GM19025 (cell line): ENCODE results near the gene CEP192.
"Not testable (repeated sequence)": the region's sequence is repeated elsewhere in the genome, so short reads cannot be mapped to it uniquely, and the experiment has no call there.

ENCODE experiments used
- ATAC-seq: cut with Tn5 transposase; IDR thresholded peaks from one replicate; pipeline ENCODE4 v1.9.1; 2021; ENCODE audit warnings: mild to moderate bottlenecking, low read depth, moderate library complexity; ENCODE audit not compliant: unreplicated experiment

CEP192 gene

GRCh38 chr18:12990967-12991820, at the start of gene CEP192:
Gene CEP192 (plus strand): TSS chr18:12991362. CDS start chr18:12999425, 8,063 bp downstream.
- ATAC-seq = peak; percentile 88

DNA sequence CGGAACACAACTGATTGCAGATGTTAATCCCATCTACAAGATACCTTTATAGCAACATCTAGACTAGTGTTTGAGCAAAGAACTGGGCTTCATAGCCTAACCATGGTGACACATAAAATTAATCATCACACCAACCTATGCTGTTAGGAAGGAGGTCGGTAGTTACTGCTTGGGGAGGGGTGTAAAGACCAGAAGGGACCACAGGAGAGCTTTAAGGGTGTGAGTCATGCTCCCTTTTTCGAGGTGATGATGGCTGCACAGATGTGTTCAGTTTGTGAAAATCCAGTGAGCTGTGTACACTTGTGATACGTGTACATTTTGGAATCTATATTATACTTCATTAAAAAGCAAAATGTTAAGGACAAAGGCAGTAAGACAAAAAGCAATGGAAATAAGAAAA, 47.9 kb upstream of the CEP192 start:
- ATAC-seq = no peak

GRCh38 chr18:12944709-12945108, 46.5 kb upstream of the CEP192 start:
- no peak for ATAC-seq

GRCh38 chr18:12946549-12947284, 44.4 kb upstream of the CEP192 start:
- no peak for ATAC-seq

- peak; percentile 77 for ATAC-seq
Observed at GRCh38 chr18:12947285-12948049, 43.7 kb upstream of the CEP192 start, which contains the start of gene SEH1L. Gene SEH1L (plus strand): TSS chr18:12948011. CDS start chr18:12948122, 111 bp downstream.

DNA sequence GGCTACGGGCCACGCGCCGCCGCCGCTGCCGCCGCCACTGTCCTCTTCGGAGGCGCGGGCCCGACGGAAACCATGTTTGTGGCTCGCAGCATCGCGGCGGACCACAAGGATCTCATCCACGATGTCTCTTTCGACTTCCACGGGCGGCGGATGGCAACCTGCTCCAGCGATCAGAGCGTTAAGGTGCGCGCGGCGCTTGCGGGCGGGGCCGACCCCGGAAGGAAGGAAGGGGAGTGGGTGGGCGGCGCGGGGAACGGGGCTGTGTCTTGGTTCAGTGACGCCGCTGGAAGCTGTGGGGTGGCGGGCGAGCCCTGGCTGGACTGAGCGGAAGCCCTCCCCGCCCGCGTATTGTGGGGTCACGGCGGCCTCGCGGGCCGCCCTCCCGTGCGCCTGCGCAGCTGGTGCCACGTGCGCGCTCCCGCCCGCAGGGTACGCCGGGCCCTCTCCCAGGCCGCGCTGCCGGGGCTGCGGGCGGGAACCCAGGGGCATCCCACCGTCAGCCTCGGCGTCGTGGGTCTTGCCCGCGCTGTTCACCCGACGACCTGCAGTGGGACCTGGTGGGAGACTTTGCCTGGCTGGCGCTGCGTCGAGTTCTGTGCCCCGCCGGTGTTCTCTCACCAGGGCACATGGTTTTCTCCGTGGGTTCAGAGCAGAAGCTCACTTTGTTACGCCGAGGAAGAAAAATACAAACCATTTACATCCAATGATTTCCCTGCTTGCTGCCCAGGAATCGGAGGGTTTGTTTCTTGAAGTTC, 42.9 kb upstream of the CEP192 start:
- ATAC-seq = peak; percentile 75

DNA sequence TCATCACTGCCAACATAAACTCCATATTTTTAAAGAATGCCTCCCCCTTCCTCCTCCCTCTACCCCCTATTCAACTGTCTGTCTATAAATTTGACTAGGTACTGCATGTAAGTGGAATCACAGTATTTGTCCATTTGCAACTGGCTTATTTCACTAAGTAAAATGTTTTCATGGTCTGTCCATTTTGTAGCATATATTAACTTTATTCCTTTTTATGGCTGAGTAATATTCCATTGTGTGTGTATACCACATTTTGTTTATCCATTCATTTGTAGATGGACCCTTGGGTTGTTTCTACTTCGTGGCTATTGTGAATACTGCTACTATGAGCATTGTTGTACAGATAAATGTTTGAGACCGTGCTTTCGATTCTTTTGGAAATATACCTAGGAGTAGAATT, 32.7 kb upstream of the CEP192 start:
- ATAC-seq = no peak

DNA sequence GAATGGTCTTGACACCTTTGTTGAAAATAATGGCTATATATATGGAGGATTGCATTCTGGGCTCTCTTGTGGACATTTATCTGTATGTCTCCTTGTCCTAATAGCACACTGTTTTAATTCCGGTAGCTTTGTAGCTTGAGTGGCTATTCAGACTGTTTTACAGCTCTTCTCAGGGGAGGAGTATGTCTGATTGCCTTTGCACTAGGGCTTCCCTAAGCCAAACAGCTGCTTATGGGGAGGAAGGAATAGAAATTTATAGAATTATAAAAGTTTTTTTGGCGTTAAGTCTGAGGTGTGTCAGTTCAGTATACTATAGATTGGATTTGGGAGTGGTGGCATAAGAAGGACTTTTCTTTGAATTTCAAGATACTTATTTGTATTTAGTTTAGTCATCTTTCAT, 30.8 kb upstream of the CEP192 start:
- no peak for ATAC-seq

DNA sequence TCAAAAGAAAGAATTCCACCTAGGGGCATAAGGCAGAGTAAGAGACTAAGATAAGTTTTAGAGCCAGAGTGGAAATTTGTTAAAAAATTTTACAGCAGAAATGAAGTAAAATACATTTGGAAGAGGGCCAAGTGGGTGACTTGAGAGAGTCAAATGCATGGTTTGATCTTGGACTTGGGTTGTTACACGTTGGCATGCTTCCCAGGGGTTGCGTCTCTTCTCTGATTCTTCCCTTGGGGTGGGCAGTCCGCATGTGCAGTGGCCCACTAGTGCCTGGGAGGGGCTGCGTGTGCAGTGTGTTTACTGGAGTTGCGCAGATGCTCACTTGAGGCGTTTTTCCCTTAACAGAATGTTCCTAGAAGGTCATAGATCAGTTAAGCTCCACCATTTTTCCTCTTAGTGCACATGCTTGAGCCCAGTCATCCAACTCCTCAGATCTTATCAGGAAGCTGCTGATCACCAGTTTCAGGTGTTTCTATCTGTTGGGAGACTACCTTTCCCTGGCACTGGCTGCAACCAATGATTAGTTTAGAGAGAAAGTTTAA, 30.2 kb upstream of the CEP192 start:
- no peak for ATAC-seq

DNA sequence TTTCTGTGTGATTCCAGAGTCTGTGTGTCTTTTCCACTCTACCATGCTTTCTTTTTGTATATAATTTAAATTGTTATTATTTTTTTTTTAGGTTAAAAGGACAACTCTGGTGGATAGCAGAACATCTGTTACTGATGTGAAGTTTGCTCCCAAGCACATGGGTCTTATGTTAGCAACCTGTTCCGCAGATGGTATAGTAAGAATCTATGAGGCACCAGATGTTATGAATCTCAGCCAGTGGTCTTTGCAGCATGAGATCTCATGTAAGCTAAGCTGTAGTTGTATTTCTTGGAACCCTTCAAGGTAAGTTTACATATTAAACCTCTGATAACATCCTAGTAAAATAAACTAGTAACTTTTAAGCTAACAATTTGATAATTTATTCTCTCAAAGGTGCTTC, 28.1 kb upstream of the CEP192 start:
- no peak for ATAC-seq

DNA sequence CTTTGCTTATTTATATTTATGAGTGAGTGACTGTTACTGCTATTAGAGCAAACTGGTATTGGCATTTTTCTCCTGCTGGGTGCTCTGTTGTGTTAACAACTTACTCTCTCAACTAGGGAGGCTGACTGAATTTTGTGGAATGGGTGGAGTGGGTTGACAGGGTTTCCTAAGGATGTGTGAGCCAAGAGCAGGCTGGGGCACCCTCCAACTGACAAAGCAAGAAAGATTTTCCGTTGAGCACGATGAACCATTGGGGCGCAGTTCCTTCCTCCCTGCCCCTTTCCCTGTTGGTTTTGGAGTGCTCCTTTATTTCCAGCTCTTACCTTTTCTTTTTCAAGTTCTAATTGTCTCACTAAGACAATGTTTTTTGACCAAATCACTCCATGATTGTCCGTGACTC, 23.0 kb upstream of the CEP192 start:
- ATAC-seq = no peak

DNA sequence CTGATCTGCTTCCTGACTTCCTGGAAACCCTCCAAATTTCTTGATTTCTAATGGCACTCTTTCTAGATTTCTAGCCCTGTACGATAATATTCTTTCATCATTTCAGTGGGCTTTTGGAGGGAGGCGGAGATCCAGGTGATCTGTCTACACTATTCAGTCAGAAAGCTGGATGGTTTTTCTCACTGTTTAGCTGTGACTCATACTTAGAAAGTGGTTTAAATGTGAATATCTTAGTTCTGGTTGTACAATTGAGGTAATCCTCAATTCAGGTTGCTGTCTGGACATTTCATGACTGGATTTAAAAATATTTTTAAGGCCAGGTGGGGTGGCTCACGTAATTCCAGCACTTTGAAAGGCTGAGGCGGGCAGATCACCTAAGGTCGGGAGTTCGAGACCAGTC, 22.5 kb upstream of the CEP192 start:
- ATAC-seq = no peak

DNA sequence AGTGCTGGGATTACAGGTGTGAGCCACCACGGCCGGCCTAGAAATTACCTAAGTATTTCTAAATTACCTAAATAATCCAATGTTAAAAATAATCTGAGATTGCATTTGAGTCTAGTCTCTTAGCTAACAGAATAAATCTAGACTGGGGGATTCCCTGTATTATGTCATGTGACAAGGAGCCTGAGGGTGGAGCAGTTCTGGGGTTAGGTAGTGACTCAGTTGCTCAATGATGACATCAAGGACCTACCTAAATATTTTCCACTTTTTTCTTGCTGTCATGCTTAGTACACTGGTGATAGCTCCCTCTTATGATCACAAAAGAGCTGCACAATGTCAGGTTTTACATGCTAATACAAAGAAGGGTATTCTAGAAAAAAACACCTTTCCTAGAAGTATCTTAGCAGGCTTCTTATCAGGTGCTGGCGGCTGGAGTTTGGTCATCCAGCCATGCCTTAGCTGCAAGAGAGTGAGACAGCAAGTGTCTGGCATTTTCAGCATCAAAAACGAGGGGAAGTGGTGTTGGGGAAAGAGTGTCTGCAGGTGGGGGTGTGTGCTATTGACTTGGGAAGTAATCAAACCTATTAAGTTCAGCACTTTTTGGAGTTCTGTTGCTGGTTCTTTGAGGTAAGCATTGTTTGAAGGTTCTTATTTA, 17.5 kb upstream of the CEP192 start:
- ATAC-seq = no peak

GRCh38 chr18:12975488-12975887, 15.7 kb upstream of the CEP192 start:
- ATAC-seq = no peak

DNA sequence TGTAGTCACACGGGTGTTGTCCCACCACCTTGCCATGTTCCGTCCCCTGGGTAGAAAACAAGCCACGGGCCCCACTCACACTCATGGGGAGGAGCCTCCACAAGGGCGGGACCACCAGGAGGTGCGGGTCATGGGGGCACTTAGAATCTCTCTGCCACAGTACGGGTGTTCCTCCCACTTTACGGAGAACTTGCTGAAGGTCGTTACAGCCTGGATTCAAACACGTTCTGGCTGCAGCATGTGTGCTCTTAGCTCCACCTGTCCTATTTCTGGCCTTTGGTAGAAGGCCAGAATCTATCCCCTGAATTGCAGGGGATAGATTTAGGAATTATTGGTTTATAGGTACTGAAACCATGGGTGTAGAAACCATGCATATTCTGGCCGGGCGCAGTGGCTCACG, 14.9 kb upstream of the CEP192 start:
- no peak for ATAC-seq

- ATAC-seq = not testable (repeated sequence)
Observed at GRCh38 chr18:12980065-12980464, 11.1 kb upstream of the CEP192 start.

DNA sequence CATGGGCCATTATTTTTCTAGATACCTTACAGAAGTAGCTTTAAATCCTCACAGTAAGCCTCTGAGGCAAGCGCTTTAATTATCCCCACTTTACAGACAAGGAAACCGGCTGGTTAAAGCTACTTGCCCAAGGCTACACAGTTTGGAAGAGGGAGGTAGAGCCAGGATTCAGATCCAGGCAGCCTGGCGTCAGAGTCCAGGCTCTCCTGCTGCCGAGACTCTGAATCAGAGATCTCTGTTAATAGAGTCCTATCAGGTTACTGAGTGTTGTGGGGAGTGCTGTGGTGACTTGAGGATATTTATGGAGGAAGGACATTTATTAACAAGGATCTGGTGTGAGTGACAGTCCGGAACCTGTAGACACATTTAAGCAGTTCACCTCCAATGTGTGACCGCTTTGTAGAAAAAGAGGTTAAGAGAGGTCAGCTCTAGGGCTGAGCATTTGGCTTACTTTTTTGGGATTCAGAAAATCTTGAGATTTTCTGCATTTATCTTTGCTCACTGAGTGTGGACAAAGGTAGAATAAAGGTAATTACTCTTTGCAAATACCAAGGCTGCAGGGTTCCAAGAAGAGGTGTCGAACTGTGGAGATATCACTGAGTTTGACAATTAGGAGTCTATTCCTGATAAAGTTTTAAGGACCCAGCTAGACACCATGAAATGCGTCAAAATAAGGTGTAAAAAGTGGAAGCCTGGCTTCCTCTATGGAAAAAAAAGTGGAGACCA, 1.6 kb upstream of the CEP192 start:
- ATAC-seq = no peak

- ATAC-seq = no peak
Observed at GRCh38 chr18:12990123-12990475, 1.1 kb upstream of the CEP192 start.

DNA sequence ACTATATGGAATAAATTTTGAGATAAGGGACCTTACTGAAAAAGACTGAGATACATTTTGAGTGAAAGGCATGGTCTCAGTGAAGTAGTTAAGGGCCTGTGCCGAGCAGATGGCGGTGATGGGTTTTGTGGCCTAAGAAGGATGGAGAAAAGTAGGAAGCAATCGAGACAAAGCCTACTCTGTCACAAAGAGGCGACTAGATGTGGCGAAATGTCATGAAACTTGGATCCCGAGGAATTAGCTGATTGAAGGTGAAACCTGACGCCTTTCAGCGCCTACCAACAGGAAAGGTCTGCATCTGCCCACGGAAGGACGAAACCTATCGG, 558 bp upstream of the CEP192 start:
- no peak for ATAC-seq
